ENCODE results near the gene CD74.

DNA sequence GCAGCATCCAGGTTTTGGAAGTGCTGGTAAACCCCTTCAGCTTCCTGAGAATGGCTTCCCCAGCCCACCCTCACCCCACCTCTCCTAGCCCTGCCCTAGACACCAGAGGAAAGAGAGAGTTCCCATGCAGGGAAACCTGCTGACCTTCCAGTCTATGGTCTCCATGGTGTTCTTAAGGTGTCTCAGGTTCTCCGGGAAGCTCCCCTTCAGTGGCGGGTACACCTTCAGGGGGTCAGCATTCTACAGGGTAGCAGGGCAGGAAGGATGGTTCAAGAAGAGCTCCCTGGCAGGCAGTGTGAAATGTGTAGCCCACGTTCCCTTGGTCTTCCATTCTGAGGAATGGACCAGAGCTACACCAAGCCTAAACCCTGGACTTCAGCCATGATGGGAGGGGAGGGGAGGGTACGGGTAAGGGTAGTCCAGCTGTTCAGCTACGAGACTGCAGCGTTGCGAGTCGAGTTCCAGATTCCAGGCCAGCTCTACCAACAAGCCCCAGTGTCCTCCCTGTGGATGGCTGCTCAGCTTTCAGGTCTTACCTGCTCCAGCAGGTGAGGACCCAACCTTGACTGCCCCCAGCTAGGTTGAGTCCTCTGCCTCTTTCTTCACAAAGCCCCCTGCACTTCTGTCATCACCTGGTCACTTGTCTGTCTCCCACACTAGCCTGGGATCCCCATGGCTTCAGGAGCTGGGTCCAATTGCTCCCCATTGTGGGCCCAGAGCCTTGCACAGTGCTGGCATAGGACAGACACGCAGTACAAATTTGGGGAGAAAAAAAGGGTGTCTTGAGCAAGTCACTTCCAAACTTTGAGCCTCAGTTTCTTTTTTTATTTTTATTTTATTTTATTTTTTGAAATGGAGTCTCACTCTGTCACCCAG is 7.5 kb downstream of the CD74 start:
- no peak for TF ChIP-seq PCBP1 (IDR thresholded peaks at IDR 0.05; ENCODE audit: borderline replicate concordance, low read depth, low read length)
- TF ChIP-seq JUN (CRISPR knock-in tag; IDR thresholded peaks at IDR 0.05), result no peak
- no peak for TF ChIP-seq TCF7 (IDR thresholded peaks at IDR 0.05; ENCODE audit: low read depth)
- TF ChIP-seq ZFX (CRISPR knock-in tag; IDR thresholded peaks at IDR 0.05; ENCODE audit: low read depth), result no peak
- TF ChIP-seq ZNF263 (CRISPR knock-in tag; IDR thresholded peaks at IDR 0.05), result no peak
- TF ChIP-seq, protein P1, sequence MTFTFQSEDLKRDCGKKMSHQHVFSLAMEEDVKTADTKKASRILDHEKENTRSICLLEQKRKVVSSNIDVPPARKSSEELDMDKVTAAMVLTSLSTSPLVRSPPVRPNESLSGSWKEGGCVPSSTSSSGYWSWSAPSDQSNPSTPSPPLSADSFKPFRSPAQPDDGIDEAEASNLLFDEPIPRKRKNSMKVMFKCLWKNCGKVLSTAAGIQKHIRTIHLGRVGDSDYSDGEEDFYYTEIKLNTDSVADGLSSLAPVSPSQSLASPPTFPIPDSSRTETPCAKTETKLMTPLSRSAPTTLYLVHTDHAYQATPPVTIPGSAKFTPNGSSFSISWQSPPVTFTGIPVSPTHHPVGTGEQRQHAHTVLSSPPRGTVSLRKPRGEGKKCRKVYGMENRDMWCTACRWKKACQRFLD (CRISPR knock-in tag; IDR thresholded peaks at IDR 0.05; ENCODE audit: borderline replicate concordance), result no peak
- TF ChIP-seq, protein P2, sequence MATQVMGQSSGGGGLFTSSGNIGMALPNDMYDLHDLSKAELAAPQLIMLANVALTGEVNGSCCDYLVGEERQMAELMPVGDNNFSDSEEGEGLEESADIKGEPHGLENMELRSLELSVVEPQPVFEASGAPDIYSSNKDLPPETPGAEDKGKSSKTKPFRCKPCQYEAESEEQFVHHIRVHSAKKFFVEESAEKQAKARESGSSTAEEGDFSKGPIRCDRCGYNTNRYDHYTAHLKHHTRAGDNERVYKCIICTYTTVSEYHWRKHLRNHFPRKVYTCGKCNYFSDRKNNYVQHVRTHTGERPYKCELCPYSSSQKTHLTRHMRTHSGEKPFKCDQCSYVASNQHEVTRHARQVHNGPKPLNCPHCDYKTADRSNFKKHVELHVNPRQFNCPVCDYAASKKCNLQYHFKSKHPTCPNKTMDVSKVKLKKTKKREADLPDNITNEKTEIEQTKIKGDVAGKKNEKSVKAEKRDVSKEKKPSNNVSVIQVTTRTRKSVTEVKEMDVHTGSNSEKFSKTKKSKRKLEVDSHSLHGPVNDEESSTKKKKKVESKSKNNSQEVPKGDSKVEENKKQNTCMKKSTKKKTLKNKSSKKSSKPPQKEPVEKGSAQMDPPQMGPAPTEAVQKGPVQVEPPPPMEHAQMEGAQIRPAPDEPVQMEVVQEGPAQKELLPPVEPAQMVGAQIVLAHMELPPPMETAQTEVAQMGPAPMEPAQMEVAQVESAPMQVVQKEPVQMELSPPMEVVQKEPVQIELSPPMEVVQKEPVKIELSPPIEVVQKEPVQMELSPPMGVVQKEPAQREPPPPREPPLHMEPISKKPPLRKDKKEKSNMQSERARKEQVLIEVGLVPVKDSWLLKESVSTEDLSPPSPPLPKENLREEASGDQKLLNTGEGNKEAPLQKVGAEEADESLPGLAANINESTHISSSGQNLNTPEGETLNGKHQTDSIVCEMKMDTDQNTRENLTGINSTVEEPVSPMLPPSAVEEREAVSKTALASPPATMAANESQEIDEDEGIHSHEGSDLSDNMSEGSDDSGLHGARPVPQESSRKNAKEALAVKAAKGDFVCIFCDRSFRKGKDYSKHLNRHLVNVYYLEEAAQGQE (IDR thresholded peaks at IDR 0.05; ENCODE audit: borderline replicate concordance in 1 of 2, low read depth in 1 of 2, low read length in 2 of 2), result no peak
- no peak for TF ChIP-seq FOXK2 (IDR thresholded peaks at IDR 0.05)
- TF ChIP-seq ZNF558 (CRISPR knock-in tag; IDR thresholded peaks at IDR 0.05; ENCODE audit: borderline replicate concordance), result no peak
- TF ChIP-seq, protein P3, sequence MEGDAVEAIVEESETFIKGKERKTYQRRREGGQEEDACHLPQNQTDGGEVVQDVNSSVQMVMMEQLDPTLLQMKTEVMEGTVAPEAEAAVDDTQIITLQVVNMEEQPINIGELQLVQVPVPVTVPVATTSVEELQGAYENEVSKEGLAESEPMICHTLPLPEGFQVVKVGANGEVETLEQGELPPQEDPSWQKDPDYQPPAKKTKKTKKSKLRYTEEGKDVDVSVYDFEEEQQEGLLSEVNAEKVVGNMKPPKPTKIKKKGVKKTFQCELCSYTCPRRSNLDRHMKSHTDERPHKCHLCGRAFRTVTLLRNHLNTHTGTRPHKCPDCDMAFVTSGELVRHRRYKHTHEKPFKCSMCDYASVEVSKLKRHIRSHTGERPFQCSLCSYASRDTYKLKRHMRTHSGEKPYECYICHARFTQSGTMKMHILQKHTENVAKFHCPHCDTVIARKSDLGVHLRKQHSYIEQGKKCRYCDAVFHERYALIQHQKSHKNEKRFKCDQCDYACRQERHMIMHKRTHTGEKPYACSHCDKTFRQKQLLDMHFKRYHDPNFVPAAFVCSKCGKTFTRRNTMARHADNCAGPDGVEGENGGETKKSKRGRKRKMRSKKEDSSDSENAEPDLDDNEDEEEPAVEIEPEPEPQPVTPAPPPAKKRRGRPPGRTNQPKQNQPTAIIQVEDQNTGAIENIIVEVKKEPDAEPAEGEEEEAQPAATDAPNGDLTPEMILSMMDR (CRISPR knock-in tag; IDR thresholded peaks at IDR 0.05), result no peak
- no peak for TF ChIP-seq ELF1 (CRISPR knock-in tag; IDR thresholded peaks at IDR 0.05)

Measured in HepG2 (cell line).